Activated B cell treated with CpG ODN at 0.5 μM for 24 hours (primary cell): Measurements from ENCODE around the gene DDX10. TPM values are rescaled to one million over a fixed set of nuclear protein-coding genes. Genes with fewer than 3 reads are reported as not detected.

Experiments used
- ATAC-seq: fragments of 200-7000 bp; cut with Tn5 transposase; one replicate; pipeline ENCODE4 v1.10.0; 2021; ENCODE audit warnings: low read depth, mild to moderate bottlenecking, moderate library complexity
- CTCF ChIA-PET: fragments of 350-600 bp; sonication (Branson Sonifier 250); formaldehyde crosslinking; loops from one replicate; lab custom pipeline; 2021; ENCODE audit warnings: antibody characterized with exemption; lab: Charles Lee
- POLR2A ChIA-PET: fragments of 350-600 bp; sonication (Branson Sonifier 250); formaldehyde crosslinking; loops from one replicate; lab custom pipeline; 2021; ENCODE audit warnings: antibody characterized with exemption; lab: Charles Lee
- DNase-seq: peaks from one replicate; pipeline ENCODE4 v3.0.0; 2022
- H3K27ac Mint-ChIP-seq: one replicate; pipeline ENCODE4 v1.8.0; 2020; ENCODE audit warnings: mixed read lengths
- H3K27me3 Mint-ChIP-seq: one replicate; pipeline ENCODE4 v1.8.0; 2021; ENCODE audit warnings: mixed read lengths
- H3K36me3 Mint-ChIP-seq: one replicate; pipeline ENCODE4 v1.8.0; 2021; ENCODE audit warnings: low read depth, mixed read lengths
- H3K4me1 Mint-ChIP-seq: one replicate; pipeline ENCODE4 v1.8.0; 2021; ENCODE audit warnings: mixed read lengths
- H3K4me3 Mint-ChIP-seq: one replicate; pipeline ENCODE4 v1.8.0; 2020; ENCODE audit warnings: mild to moderate bottlenecking, mixed read lengths
- H3K9me3 Mint-ChIP-seq: one replicate; pipeline ENCODE4 v1.8.0; 2020; ENCODE audit warnings: mixed read lengths
- CTCF ChIP-seq: fragments of 200-600 bp; IDR thresholded peaks from one replicate; pipeline ENCODE4 v1.8.0; 2022; ENCODE audit warnings: antibody characterized with exemption, mild to moderate bottlenecking
- intact Hi-C: fragments of 100-400 bp; cut with micrococcal nuclease; formaldehyde crosslinking; loops from one replicate; pipeline ENCODE4 v1.15.1; 2024
- total RNA-seq: library from RNA; stranded (reverse); gene quantifications from 2 replicates; pipeline ENCODE4 v1.2.3, GENCODE V29; 2022

Gene DDX10
- total RNA-seq, 1 donor from 2014 or later = 43.3 TPM

- Mint-ChIP-seq H3K4me3 (no peak overlapping the region), H3K9me3 (no peaks in the 10 kb centered on the region), H3K27me3 (no peaks in the 10 kb centered on the region), H3K27ac (no peak overlapping the region), H3K4me1 (no peaks in the 10 kb centered on the region), H3K36me3 (no peaks in the 10 kb centered on the region)
- no peak for TF ChIP-seq CTCF
- intact Hi-C loops = no loop called here
- POLR2A ChIA-PET = no interaction called here
- DNase-seq (no peak), ATAC-seq (no peak)
- CTCF ChIA-PET = no interaction called here
Observed at GRCh38 chr11:108875134-108875533, 210.3 kb downstream of the DDX10 start.

- DNase-seq (no peak), ATAC-seq (no peak)
- Mint-ChIP-seq H3K4me1 (peaks cover 3% of the 10 kb centered on the region), H3K36me3 (no peaks in the 10 kb centered on the region), H3K4me3 (no peak overlapping the region), H3K9me3 (no peaks in the 10 kb centered on the region), H3K27ac (no peak overlapping the region), H3K27me3 (no peaks in the 10 kb centered on the region)
- ChIA-PET CTCF (interaction anchor here (0.7 kb wide), 1 partner anchor 16 kb away, joined by 3 read pairs; no protein-coding TSS in a partner anchor), POLR2A (no interaction called here)
- intact Hi-C loops = no loop called here
- no peak for TF ChIP-seq CTCF
Observed at GRCh38 chr11:108877178-108877577, 212.3 kb downstream of the DDX10 start.

- no peaks in the 10 kb centered on the region for H3K27me3 Mint-ChIP-seq
- CTCF ChIA-PET = no interaction called here
- peaks cover 9% of the 10 kb centered on the region for H3K4me1 Mint-ChIP-seq
- no peak for DNase-seq
- no peak for TF ChIP-seq CTCF
- no peak overlapping the region for H3K27ac Mint-ChIP-seq
- no peak for ATAC-seq
- no peaks in the 10 kb centered on the region for H3K36me3 Mint-ChIP-seq
- no peaks in the 10 kb centered on the region for H3K9me3 Mint-ChIP-seq
- H3K4me3 Mint-ChIP-seq = no peak overlapping the region
- POLR2A ChIA-PET = no interaction called here
- intact Hi-C loops = no loop called here
Observed at GRCh38 chr11:108880510-108880909, 215.6 kb downstream of the DDX10 start.

GRCh38 chr11:108881131-108881530 lies 216.3 kb downstream of the DDX10 start:
- DNase-seq (no peak), ATAC-seq (no peak)
- Mint-ChIP-seq H3K27me3 (no peaks in the 10 kb centered on the region), H3K4me1 (peaks cover 9% of the 10 kb centered on the region), H3K4me3 (no peak overlapping the region), H3K36me3 (no peaks in the 10 kb centered on the region), H3K9me3 (no peaks in the 10 kb centered on the region), H3K27ac (no peak overlapping the region)
- intact Hi-C loops = no loop called here
- TF ChIP-seq CTCF = no peak
- ChIA-PET POLR2A (no interaction called here), CTCF (no interaction called here)

- Mint-ChIP-seq H3K27ac (no peak overlapping the region), H3K4me1 (peaks cover 9% of the 10 kb centered on the region), H3K9me3 (no peaks in the 10 kb centered on the region), H3K36me3 (no peaks in the 10 kb centered on the region), H3K27me3 (no peaks in the 10 kb centered on the region), H3K4me3 (no peak overlapping the region)
- no peak for TF ChIP-seq CTCF
- intact Hi-C loops = no loop called here
- DNase-seq = no peak
- no peak for ATAC-seq
- CTCF ChIA-PET = no interaction called here
- POLR2A ChIA-PET = no interaction called here
Observed at GRCh38 chr11:108882211-108882831, 217.5 kb downstream of the DDX10 start.
